NCI-H2196 (cell line): ENCODE data around the gene ABLIM2.

Source experiments
- DNase-seq: peaks from one replicate; lab custom pipeline; 2025; ENCODE audit not compliant: unreplicated experiment; lab: John Stamatoyannopoulos, UW

The ABLIM2 gene

GRCh38 chr4:8159537-8160232, 1.1 kb upstream of the ABLIM2 start:
- no peak for DNase-seq

- DNase-seq, result no peak
These were observed 486 bp downstream of the ABLIM2 start for GRCh38 chr4:8157944-8158709.

- DNase-seq, result no peak
These were observed 1.1 kb downstream of the ABLIM2 start for GRCh38 chr4:8157496-8157895.

- no peak for DNase-seq
These were observed 2.0 kb downstream of the ABLIM2 start for GRCh38 chr4:8156617-8157016.

- DNase-seq, result no peak
These were observed 2.8 kb downstream of the ABLIM2 start for GRCh38 chr4:8155660-8156421.

- no peak for DNase-seq
These were observed 3.6 kb downstream of the ABLIM2 start for GRCh38 chr4:8155048-8155447.

DNA sequence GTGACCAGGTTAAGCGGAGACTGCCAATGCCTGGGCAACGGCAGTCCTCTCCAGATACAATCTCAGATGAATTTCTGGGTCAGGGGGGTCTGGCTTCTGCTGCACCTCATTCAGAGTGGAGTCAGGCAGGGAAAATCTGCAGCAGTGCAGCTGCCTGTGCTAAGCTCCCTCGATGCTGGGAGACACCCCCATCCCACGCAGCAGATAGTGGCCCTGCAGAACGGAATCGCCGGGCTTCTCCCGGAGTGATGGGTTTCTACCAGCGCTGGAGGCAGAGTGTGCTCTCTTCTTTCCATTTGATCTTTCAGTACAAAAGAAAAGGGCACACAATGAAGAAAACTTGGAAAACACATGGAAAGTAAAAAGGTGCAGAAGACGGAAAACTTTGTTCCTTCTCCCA, 5.2 kb downstream of the ABLIM2 start:
- no peak for DNase-seq

DNA sequence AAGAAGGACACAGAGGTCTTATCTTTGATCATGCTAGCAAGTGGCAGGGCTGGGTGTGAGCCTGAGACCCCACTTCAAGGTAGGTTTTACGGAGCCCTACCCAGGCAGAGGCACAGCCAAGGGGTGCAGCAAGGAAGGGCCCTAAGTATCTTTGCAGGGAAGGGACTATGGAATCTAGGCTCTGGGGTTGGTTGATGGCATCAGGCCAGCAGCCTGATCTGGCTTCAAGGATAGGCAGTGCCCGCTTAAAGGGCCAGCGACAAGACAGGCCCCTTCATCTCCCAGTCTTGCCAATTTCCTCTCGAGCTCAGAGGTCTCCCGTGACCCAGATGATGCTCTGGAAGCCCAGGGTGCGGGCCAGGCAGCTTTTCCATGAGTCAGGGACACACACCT, 5.8 kb downstream of the ABLIM2 start:
- DNase-seq, result no peak

GRCh38 chr4:8152090-8152864, 6.3 kb downstream of the ABLIM2 start:
- no peak for DNase-seq

- DNase-seq, result no peak
These were observed 7.4 kb downstream of the ABLIM2 start for GRCh38 chr4:8151165-8151650.

- DNase-seq, result no peak
These were observed 8.2 kb downstream of the ABLIM2 start for GRCh38 chr4:8150152-8151090.

- DNase-seq, result no peak
These were observed 8.9 kb downstream of the ABLIM2 start for GRCh38 chr4:8149664-8150063.

GRCh38 chr4:8148785-8149435, 9.7 kb downstream of the ABLIM2 start:
- no peak for DNase-seq

GRCh38 chr4:8148159-8148558, 10.5 kb downstream of the ABLIM2 start:
- no peak for DNase-seq

DNA sequence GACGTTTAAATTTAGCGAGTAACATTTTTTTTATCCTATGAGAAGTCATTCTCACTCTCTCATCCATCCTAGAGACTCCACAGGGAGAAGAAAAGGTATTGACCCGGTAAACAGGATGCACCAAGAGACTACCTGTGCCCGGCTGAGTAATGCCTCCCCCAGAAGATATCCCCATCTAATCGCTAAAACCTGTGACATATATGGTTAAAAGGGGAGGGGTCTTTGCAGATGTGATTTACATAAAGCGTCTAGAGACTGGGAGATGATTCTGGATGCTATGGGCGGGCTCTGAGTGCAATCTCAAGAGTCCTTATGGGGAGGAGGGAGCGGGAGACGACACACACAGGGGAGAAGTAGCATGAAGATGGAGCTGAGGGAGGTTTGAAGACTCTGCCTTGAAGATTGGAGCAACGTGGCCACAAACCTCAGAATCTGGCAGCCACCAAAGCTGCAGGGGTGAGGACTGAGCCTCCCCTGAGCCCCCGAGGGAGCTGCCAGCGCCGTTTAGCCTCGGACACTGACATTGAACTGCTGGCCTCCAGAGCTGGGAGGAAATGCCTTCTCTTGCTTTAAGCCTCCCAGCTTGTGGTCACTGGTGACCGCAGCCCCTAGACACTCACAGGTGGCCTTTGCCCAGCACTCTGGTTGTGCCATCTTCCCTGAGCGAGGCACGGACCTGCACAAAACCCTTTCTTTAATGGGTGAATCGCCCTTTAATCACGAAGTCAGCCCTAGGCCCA, 11.2 kb downstream of the ABLIM2 start:
- DNase-seq, result no peak

- no peak for DNase-seq
These were observed 12.5 kb downstream of the ABLIM2 start for GRCh38 chr4:8146157-8146556.

- DNase-seq, result no peak
These were observed 14.3 kb downstream of the ABLIM2 start for GRCh38 chr4:8144359-8144758.

DNA sequence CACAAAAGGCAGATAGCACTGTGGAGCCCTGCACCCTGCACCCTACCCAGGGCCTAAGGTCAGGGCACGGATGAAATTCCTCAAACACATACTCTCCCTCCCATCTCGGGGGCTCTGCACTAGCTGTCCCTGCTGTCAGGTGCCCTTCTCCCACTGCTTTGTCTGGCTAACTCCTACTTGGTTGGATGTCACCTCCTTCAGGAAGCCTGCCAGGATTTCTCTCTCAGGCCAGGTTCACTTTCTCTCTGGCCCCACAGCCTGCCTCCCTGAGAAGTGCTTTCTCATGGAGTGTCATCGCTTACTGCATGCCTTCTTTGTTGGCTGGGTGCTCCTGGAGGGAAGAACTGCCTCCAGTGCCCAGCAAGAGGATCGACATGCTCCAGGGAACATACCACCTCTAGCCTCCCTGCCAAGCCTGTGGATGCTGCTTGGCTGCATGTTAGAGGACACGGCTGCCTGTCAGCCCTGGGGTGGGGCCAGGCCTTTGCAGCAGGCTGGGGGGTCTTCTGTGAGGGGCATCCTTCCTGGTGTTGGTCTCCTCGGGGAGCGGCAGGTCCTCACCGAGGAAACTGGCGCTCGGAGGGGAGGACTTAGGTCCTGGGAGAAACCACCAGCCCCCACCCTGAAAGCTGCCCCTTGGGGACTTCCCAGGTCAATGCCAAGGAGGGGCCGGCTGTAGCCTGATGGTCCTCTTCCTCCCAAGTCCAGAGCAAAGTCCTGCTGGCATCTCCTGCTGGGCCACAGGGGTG, 15.0 kb downstream of the ABLIM2 start:
- DNase-seq, result no peak
